Endothelial cell of umbilical vein (primary cell): ENCODE measurements around the gene KRT83.

Experiments used
- CTCF ChIP-seq, 2 donors: IDR thresholded peaks; 1 replicate in 1 of 2; 2 replicates in 1 of 2; pipeline ENCODE4 v1.5.1; 2011; ENCODE audit warnings: low read length in 2 of 2, mild to moderate bottlenecking in 2 of 2, moderate library complexity in 2 of 2, control low read depth in 1 of 2, inconsistent platforms in 1 of 2, low read depth in 1 of 2; ENCODE audit not compliant: insufficient read depth in 1 of 2; ENCODE audit errors: extremely low read depth in 1 of 2
- EZH2 ChIP-seq: IDR thresholded peaks from 2 replicates; pipeline ENCODE4 v1.6.1; 2012; ENCODE audit warnings: borderline replicate concordance, low read depth, mild to moderate bottlenecking, moderate library complexity, low read length, inconsistent platforms; ENCODE audit not compliant: severe bottlenecking
- FOS ChIP-seq: IDR thresholded peaks from 2 replicates; pipeline ENCODE4 v1.6.1; 2011; ENCODE audit warnings: mild to moderate bottlenecking, low read length, moderate library complexity, borderline replicate concordance; ENCODE audit not compliant: insufficient read depth
- MYC ChIP-seq: IDR thresholded peaks from one replicate; pipeline ENCODE4 v1.6.1; 2011; ENCODE audit warnings: mild to moderate bottlenecking, low read depth, low read length
- POLR2A ChIP-seq: IDR thresholded peaks from 2 replicates; pipeline ENCODE4 v1.6.1; 2012; ENCODE audit warnings: low read depth, mild to moderate bottlenecking, control low read depth, low read length
- POLR2AphosphoS5 ChIP-seq: IDR thresholded peaks from 2 replicates; pipeline ENCODE4 v1.6.1; 2012; ENCODE audit warnings: low read depth, mild to moderate bottlenecking, control low read depth, low read length, moderate library complexity; ENCODE audit not compliant: insufficient read depth
- TF ChIP-seq, protein P1 (sequence below): IDR thresholded peaks from 2 replicates; pipeline ENCODE4 v1.6.1; 2011; ENCODE audit not compliant: insufficient read depth, insufficient read length

GRCh38 chr12:52277486-52278245, 43.5 kb downstream of the KRT83 start:
- TF ChIP-seq CTCF (IDR thresholded peaks at IDR 0.05; ENCODE audit: extremely low read depth in 1 of 2, insufficient read depth in 1 of 2, low read depth in 1 of 2, low read length in 2 of 2) (no peak), POLR2A (no peak), EZH2 (no peak), MYC (no peak), POLR2AphosphoS5 (no peak), FOS (no peak)
- TF ChIP-seq, protein P1, sequence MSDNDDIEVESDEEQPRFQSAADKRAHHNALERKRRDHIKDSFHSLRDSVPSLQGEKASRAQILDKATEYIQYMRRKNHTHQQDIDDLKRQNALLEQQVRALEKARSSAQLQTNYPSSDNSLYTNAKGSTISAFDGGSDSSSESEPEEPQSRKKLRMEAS, result no peak
